ENCODE results near the gene KLHDC1.

DNA sequence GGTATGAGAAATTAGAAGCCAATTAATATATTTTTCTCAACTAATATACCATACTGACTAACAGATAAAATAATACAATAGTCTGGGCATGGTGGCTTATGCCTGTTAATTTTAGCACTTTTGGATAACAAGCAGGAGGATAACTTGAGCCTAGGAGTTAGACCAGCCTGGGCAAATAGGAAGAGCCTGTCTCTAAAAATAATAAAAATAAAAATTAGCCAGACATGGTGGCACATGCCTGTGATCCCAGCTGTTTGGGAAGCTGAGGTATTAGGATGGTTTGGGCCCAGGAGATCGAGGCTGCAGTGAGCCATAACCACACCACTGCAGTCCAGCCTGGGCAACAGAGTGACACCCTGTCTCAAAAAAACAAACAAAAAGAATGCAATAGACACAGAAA lies 99.7 kb downstream of the KLHDC1 start:
- TF ChIP-seq EGR1 (IDR thresholded peaks at IDR 0.05) (no peak), RAD21 (IDR thresholded peaks at IDR 0.05; ENCODE audit: low read depth) (no peak), TEAD4 (IDR thresholded peaks at IDR 0.05) (no peak), TAF1 (IDR thresholded peaks at IDR 0.05; ENCODE audit: low read depth) (no peak), EP300 (IDR thresholded peaks at IDR 0.05; ENCODE audit: borderline replicate concordance) (no peak), TCF12 (IDR thresholded peaks at IDR 0.05; ENCODE audit: low read depth) (no peak), CREB1 (IDR thresholded peaks at IDR 0.05; ENCODE audit: low read depth) (no peak), CEBPB (IDR thresholded peaks at IDR 0.05) (no peak)
- TF ChIP-seq, protein P1, sequence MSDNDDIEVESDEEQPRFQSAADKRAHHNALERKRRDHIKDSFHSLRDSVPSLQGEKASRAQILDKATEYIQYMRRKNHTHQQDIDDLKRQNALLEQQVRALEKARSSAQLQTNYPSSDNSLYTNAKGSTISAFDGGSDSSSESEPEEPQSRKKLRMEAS (IDR thresholded peaks at IDR 0.05) = no peak

Data from Ishikawa (cell line).